Measurements from ENCODE around the gene FAM98C. TPM values are rescaled to one million over a fixed set of nuclear protein-coding genes. Genes with fewer than 3 reads are reported as not detected.

The FAM98C gene
- total RNA-seq, 4 donors from 2014 or later = 24.9 to 69.0 (median 50.3) TPM

GRCh38 chr19:38451036-38451435 lies 48.1 kb downstream of the FAM98C start:
- Histone ChIP-seq H3K27me3 (no peaks in the 10 kb centered on the region), H3K27ac (no peak overlapping the region), H3K36me3 (no peaks in the 10 kb centered on the region), H3K4me3 (no peak overlapping the region), H3K4me1 (no peaks in the 10 kb centered on the region), H3K9me3 (no peaks in the 10 kb centered on the region)
- DNase-seq (ENCODE audit: low spot score in 2 of 2) = no peak
- 87 to 89% methylated on average over 8 of the region's 8 CpGs for WGBS, 2 donors
- TF ChIP-seq, protein P1, sequence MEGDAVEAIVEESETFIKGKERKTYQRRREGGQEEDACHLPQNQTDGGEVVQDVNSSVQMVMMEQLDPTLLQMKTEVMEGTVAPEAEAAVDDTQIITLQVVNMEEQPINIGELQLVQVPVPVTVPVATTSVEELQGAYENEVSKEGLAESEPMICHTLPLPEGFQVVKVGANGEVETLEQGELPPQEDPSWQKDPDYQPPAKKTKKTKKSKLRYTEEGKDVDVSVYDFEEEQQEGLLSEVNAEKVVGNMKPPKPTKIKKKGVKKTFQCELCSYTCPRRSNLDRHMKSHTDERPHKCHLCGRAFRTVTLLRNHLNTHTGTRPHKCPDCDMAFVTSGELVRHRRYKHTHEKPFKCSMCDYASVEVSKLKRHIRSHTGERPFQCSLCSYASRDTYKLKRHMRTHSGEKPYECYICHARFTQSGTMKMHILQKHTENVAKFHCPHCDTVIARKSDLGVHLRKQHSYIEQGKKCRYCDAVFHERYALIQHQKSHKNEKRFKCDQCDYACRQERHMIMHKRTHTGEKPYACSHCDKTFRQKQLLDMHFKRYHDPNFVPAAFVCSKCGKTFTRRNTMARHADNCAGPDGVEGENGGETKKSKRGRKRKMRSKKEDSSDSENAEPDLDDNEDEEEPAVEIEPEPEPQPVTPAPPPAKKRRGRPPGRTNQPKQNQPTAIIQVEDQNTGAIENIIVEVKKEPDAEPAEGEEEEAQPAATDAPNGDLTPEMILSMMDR (IDR thresholded peaks at IDR 0.05) = no peak
- no peak for TF ChIP-seq EP300 (IDR thresholded peaks at IDR 0.05)
- TF ChIP-seq POLR2A (IDR thresholded peaks at IDR 0.05) = no peak

DNA sequence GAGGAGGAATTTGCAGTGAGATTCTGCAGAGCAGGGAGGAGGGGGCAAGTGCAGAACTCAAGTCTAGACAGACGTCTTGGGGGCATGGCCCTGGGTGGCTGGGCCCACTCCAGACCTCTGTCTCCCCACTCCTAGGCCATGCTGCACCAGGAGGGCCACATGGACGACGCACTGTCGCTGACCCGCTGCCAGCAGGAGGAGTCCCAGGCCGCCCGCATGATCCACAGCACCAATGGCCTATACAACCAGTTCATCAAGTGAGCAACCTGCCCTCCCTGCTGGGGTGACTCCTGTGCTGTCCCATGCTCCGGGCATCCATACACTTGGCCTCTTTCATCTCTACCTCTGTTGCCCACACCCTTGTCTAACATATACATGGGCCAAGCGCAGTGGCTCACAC lies 48.7 kb downstream of the FAM98C start:
- WGBS, 2 donors = 84 to 85% methylated on average over 5 to 9 of the region's 9 CpGs
- no peaks in the 10 kb centered on the region for H3K4me1 ChIP-seq
- TF ChIP-seq POLR2A (IDR thresholded peaks at IDR 0.05) = no peak
- no peak for TF ChIP-seq EP300 (IDR thresholded peaks at IDR 0.05)
- TF ChIP-seq, protein P1 (IDR thresholded peaks at IDR 0.05) = no peak
- H3K9me3 ChIP-seq = no peaks in the 10 kb centered on the region
- no peak overlapping the region for H3K27ac ChIP-seq
- H3K27me3 ChIP-seq = no peaks in the 10 kb centered on the region
- H3K36me3 ChIP-seq = no peaks in the 10 kb centered on the region
- no peak for DNase-seq (ENCODE audit: low spot score in 2 of 2)
- H3K4me3 ChIP-seq = no peak overlapping the region

- Histone ChIP-seq H3K27me3 (no peaks in the 10 kb centered on the region), H3K9me3 (no peaks in the 10 kb centered on the region), H3K36me3 (no peaks in the 10 kb centered on the region), H3K27ac (no peak overlapping the region), H3K4me3 (no peak overlapping the region), H3K4me1 (no peaks in the 10 kb centered on the region)
- TF ChIP-seq, protein P1 (IDR thresholded peaks at IDR 0.05) = no peak
- TF ChIP-seq POLR2A (IDR thresholded peaks at IDR 0.05) (no peak), EP300 (IDR thresholded peaks at IDR 0.05) (no peak)
- WGBS, 2 donors = 71 to 81% methylated on average over 34 to 45 of the region's 45 CpGs
- no peak for DNase-seq (ENCODE audit: low spot score in 2 of 2)
Measured at GRCh38 chr19:38452430-38453366, 49.8 kb downstream of the FAM98C start.

GRCh38 chr19:38453596-38453995 lies 50.7 kb downstream of the FAM98C start:
- no peaks in the 10 kb centered on the region for H3K9me3 ChIP-seq
- H3K27ac ChIP-seq = no peak overlapping the region
- no peaks in the 10 kb centered on the region for H3K4me1 ChIP-seq
- no peak for DNase-seq (ENCODE audit: low spot score in 2 of 2)
- H3K27me3 ChIP-seq = no peaks in the 10 kb centered on the region
- no peaks in the 10 kb centered on the region for H3K36me3 ChIP-seq
- no peak overlapping the region for H3K4me3 ChIP-seq
- TF ChIP-seq POLR2A (IDR thresholded peaks at IDR 0.05) (no peak), EP300 (IDR thresholded peaks at IDR 0.05) (no peak)
- TF ChIP-seq, protein P1 (IDR thresholded peaks at IDR 0.05) = no peak
- WGBS, 2 donors = 73 to 81% methylated on average over 3 of the region's 3 CpGs

- H3K27ac ChIP-seq = no peak overlapping the region
- no peak for DNase-seq (ENCODE audit: low spot score in 2 of 2)
- no peaks in the 10 kb centered on the region for H3K27me3 ChIP-seq
- no peaks in the 10 kb centered on the region for H3K4me1 ChIP-seq
- TF ChIP-seq POLR2A (IDR thresholded peaks at IDR 0.05) (no peak), EP300 (IDR thresholded peaks at IDR 0.05) (no peak)
- TF ChIP-seq, protein P1 (IDR thresholded peaks at IDR 0.05) = no peak
- no peak overlapping the region for H3K4me3 ChIP-seq
- WGBS, 2 donors = 29 to 46% methylated on average over 4 of the region's 4 CpGs
- H3K9me3 ChIP-seq = no peaks in the 10 kb centered on the region
- no peaks in the 10 kb centered on the region for H3K36me3 ChIP-seq
Measured at GRCh38 chr19:38455031-38455430, 52.1 kb downstream of the FAM98C start.
